Naive thymus-derived CD4-positive, alpha-beta T cell (primary cell): ENCODE data around the gene EIF3F. TPM values are rescaled to one million over a fixed set of nuclear protein-coding genes. Genes with fewer than 3 reads are reported as not detected.

ENCODE experiments used
- ATAC-seq: fragments of 150-1000 bp; cut with Tn5 transposase; 2 replicates; pipeline ENCODE4 v1.10.0; 2021; ENCODE audit warnings: mild to moderate bottlenecking, moderate library complexity
- CTCF ChIA-PET: fragments of 350-600 bp; sonication (Branson Sonifier 250); formaldehyde crosslinking; loops from one replicate; lab custom pipeline; 2021; ENCODE audit warnings: antibody characterized with exemption; lab: Charles Lee
- POLR2A ChIA-PET: fragments of 350-600 bp; sonication (Branson Sonifier 250); formaldehyde crosslinking; loops from one replicate; lab custom pipeline; 2021; ENCODE audit warnings: antibody characterized with exemption, inconsistent platforms; lab: Charles Lee
- DNase-seq, 9 donors: peaks; one replicate each; pipeline versions ENCODE4 v3.0.0 to v3.0.0-alpha.2; 2020 to 2022; ENCODE audit warnings: mixed read lengths in 1 of 9
- H3K27ac ChIP-seq: one replicate; pipeline ENCODE4 v1.7.0; 2013; ENCODE audit warnings: mild to moderate bottlenecking, low read depth, low read length, moderate library complexity
- H3K27me3 ChIP-seq, 2 donors: one replicate each; pipeline ENCODE4 v1.7.0; 2013; ENCODE audit warnings: low read length in 2 of 2, mild to moderate bottlenecking in 2 of 2, moderate library complexity in 2 of 2; ENCODE audit not compliant: control insufficient read depth in 2 of 2, insufficient read depth in 2 of 2
- H3K36me3 ChIP-seq, 3 experiments: 1 replicate in 2 of 3; 2 replicates in 1 of 3; pipeline ENCODE4 v1.7.0; 2013; ENCODE audit warnings: low read length in 3 of 3, mild to moderate bottlenecking in 3 of 3, moderate library complexity in 1 of 3; ENCODE audit not compliant: insufficient read depth in 3 of 3, control insufficient read depth in 2 of 3
- H3K4me1 ChIP-seq, 2 donors: one replicate each; pipeline ENCODE4 v1.7.0; 2013; ENCODE audit warnings: low read length in 2 of 2, mild to moderate bottlenecking in 2 of 2, moderate library complexity in 1 of 2; ENCODE audit not compliant: control insufficient read depth in 2 of 2, insufficient read depth in 2 of 2
- H3K4me3 ChIP-seq: 2 replicates; pipeline ENCODE4 v1.7.0; 2013; ENCODE audit warnings: mild to moderate bottlenecking, low read length
- H3K9me3 ChIP-seq, 3 experiments: 1 replicate in 2 of 3; 2 replicates in 1 of 3; pipeline ENCODE4 v1.7.0; 2013; ENCODE audit warnings: low read length in 3 of 3; ENCODE audit not compliant: control insufficient read depth in 2 of 3
- H3K27ac Mint-ChIP-seq, 9 donors: one replicate each; pipeline ENCODE4 v1.8.0; 2020 to 2022; ENCODE audit warnings: mixed read lengths in 9 of 9, mild to moderate bottlenecking in 8 of 9, moderate library complexity in 5 of 9, inconsistent platforms in 2 of 9
- H3K27me3 Mint-ChIP-seq, 5 donors: one replicate each; pipeline ENCODE4 v1.8.0; 2021 to 2022; ENCODE audit warnings: mixed read lengths in 5 of 5, mild to moderate bottlenecking in 1 of 5
- H3K36me3 Mint-ChIP-seq, 5 donors: one replicate each; pipeline ENCODE4 v1.8.0; 2020 to 2022; ENCODE audit warnings: mixed read lengths in 5 of 5, mild to moderate bottlenecking in 3 of 5, inconsistent platforms in 1 of 5
- H3K4me1 Mint-ChIP-seq, 7 donors: one replicate each; pipeline ENCODE4 v1.8.0; 2020 to 2022; ENCODE audit warnings: mixed read lengths in 7 of 7, mild to moderate bottlenecking in 3 of 7, inconsistent platforms in 1 of 7
- H3K4me3 Mint-ChIP-seq, 10 donors: one replicate each; pipeline ENCODE4 v1.8.0; 2020 to 2022; ENCODE audit warnings: mild to moderate bottlenecking in 10 of 10, mixed read lengths in 10 of 10, moderate library complexity in 6 of 10, inconsistent platforms in 2 of 10
- H3K9me3 Mint-ChIP-seq, 11 donors: one replicate each; pipeline ENCODE4 v1.8.0; 2020 to 2022; ENCODE audit warnings: mixed read lengths in 11 of 11, mild to moderate bottlenecking in 4 of 11, inconsistent platforms in 1 of 11, moderate library complexity in 1 of 11
- intact Hi-C, 2 donors: fragments of 100-400 bp; cut with micrococcal nuclease; formaldehyde crosslinking; loops; one replicate each; pipeline ENCODE4 v1.15.1; 2023
- polyA plus RNA-seq, 2 donors: library from polyadenylated mRNA; unstranded; fragments of 300-500 nt; fragmentation: Illumina TruSeq; gene quantifications; one replicate each; pipeline ENCODE4 v1.2.3, GENCODE V29; 2021
- total RNA-seq, 6 experiments: library from RNA in 5 of 6; stranded (reverse) in 5 of 6; gene quantifications; 1 replicate in 5 of 6; 2 replicates in 1 of 6; pipeline ENCODE4 v1.2.3 and lab custom pipeline; 2021 to 2026

EIF3F gene
- total and polyA plus RNA-seq, 7 experiments from 2014 or later, result 222 to 555 (median 358) TPM

- H3K9me3 ChIP-seq, result no peaks in the 10 kb centered on the region
- H3K27me3 ChIP-seq, result peaks cover 0 to 5% of the 10 kb centered on the region in 2 donors
- no peak overlapping the region for H3K27ac Mint-ChIP-seq
- H3K4me1 ChIP-seq, result no peaks in the 10 kb centered on the region
- H3K36me3 ChIP-seq, result no peaks in the 10 kb centered on the region
- H3K4me1 Mint-ChIP-seq, result peaks cover 0 to 8% (median 5%) of the 10 kb centered on the region in 7 donors
- CTCF ChIA-PET, result no interaction called here
- H3K27ac ChIP-seq, result no peak overlapping the region
- peaks cover 17 to 37% (median 23%) of the 10 kb centered on the region in 5 donors for H3K27me3 Mint-ChIP-seq
- H3K36me3 Mint-ChIP-seq, result no peaks in the 10 kb centered on the region
- POLR2A ChIA-PET, result no interaction called here
- DNase-seq, result no peak
- no peak overlapping the region for H3K4me3 ChIP-seq
- no peak for ATAC-seq
- no peak overlapping the region for H3K4me3 Mint-ChIP-seq
- intact Hi-C loops, result no loop called here
- H3K9me3 Mint-ChIP-seq, result no peaks in the 10 kb centered on the region
These were observed 41.6 kb downstream of the EIF3F start for GRCh38 chr11:8028766-8029165.

- no peak for DNase-seq
- ChIA-PET POLR2A (no interaction called here), CTCF (no interaction called here)
- no peaks in the 10 kb centered on the region for H3K36me3 ChIP-seq
- no peaks in the 10 kb centered on the region for H3K4me1 ChIP-seq
- intact Hi-C loops, result no loop called here
- Mint-ChIP-seq H3K27me3 (peaks cover 17 to 39% (median 26%) of the 10 kb centered on the region in 5 donors), H3K27ac (peak overlapping the region in 1 of 9 donors; percentile 60), H3K4me1 (peaks cover 0 to 8% (median 5%) of the 10 kb centered on the region in 7 donors), H3K4me3 (no peak overlapping the region), H3K36me3 (no peaks in the 10 kb centered on the region), H3K9me3 (no peaks in the 10 kb centered on the region)
- H3K27me3 ChIP-seq, result peaks cover 0 to 5% of the 10 kb centered on the region in 2 donors
- no peaks in the 10 kb centered on the region for H3K9me3 ChIP-seq
- no peak overlapping the region for H3K27ac ChIP-seq
- H3K4me3 ChIP-seq, result no peak overlapping the region
- ATAC-seq, result no peak
These were observed 43.5 kb downstream of the EIF3F start for GRCh38 chr11:8030526-8031247.

DNA sequence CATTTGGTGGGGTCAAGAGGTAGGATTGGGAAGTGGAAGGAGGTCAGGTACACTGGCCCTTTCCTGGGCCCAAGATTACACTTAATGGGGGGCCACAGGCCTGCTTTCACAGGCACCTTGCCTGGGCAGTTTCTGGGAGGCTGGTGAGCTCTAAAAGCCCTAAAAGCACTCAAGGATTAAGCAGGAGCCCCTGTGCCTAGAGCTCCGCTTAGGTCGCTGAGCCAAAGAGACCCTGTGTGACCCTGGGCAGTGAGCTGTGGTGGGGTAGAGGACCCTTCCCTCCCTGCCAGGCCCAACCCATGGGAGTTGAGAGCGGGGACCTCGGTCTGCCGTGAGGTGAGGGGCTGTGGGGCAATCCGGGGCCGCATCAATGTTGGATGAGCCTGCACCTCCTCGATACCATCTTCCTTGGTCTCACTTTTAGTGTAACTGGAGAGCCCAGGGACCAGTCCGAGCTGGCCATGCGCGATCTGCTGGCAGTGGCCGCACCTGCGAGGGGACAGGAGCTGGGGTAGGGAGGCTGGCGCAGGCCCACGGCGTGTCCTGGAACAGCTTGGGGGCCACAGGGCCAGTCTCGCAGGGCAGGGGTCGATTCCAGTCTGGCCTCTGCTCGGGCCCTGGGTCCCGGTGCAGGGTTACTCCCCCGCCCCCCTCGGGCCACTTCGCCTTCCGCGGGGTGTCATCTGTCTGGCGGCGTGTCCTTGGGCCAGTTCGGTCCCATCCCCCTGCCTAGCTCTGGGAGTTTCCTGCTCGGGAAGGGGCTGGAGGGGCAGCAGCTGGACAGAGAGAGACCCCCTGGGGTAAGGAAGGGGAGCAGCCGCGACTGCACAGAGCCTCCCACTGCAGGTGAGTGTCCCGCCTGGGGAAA lies 44.3 kb downstream of the EIF3F start:
- DNase-seq (no peak), ATAC-seq (no peak)
- H3K27me3 ChIP-seq, result peaks cover 0 to 5% of the 10 kb centered on the region in 2 donors
- H3K27ac Mint-ChIP-seq, result no peak overlapping the region
- H3K9me3 Mint-ChIP-seq, result no peaks in the 10 kb centered on the region
- H3K4me1 Mint-ChIP-seq, result peaks cover 0 to 8% (median 5%) of the 10 kb centered on the region in 7 donors
- ChIA-PET POLR2A (no interaction called here), CTCF (no interaction called here)
- H3K9me3 ChIP-seq, result no peaks in the 10 kb centered on the region
- H3K27ac ChIP-seq, result no peak overlapping the region
- no peak overlapping the region for H3K4me3 Mint-ChIP-seq
- intact Hi-C loops, result loop anchor here in 1 of 2 donors (2.0 kb wide), 1 partner anchor 59 kb away; no protein-coding TSS in a partner anchor
- peaks cover 17 to 39% (median 26%) of the 10 kb centered on the region in 5 donors for H3K27me3 Mint-ChIP-seq
- H3K4me1 ChIP-seq, result no peaks in the 10 kb centered on the region
- H3K36me3 ChIP-seq, result no peaks in the 10 kb centered on the region
- no peak overlapping the region for H3K4me3 ChIP-seq
- H3K36me3 Mint-ChIP-seq, result no peaks in the 10 kb centered on the region

- Mint-ChIP-seq H3K27ac (no peak overlapping the region), H3K36me3 (no peaks in the 10 kb centered on the region), H3K9me3 (no peaks in the 10 kb centered on the region), H3K27me3 (peaks cover 12 to 39% (median 26%) of the 10 kb centered on the region in 5 donors), H3K4me1 (peaks cover 0 to 8% (median 5%) of the 10 kb centered on the region in 7 donors), H3K4me3 (peak overlapping the region in 1 of 10 donors; percentile 15)
- intact Hi-C loops, result loop anchor here in 1 of 2 donors (2.0 kb wide), 1 partner anchor 59 kb away; no protein-coding TSS in a partner anchor
- CTCF ChIA-PET, result interaction anchor here (3.2 kb wide), 1 partner anchor 67 kb away, joined by 36 read pairs; no protein-coding TSS in a partner anchor
- Histone ChIP-seq H3K27ac (no peak overlapping the region), H3K27me3 (peaks cover 0 to 5% of the 10 kb centered on the region in 2 donors), H3K4me1 (no peaks in the 10 kb centered on the region), H3K9me3 (no peaks in the 10 kb centered on the region), H3K4me3 (no peak overlapping the region), H3K36me3 (no peaks in the 10 kb centered on the region)
- POLR2A ChIA-PET, result no interaction called here
- ATAC-seq (no peak), DNase-seq (no peak)
These were observed 45.0 kb downstream of the EIF3F start for GRCh38 chr11:8032122-8032521.

DNA sequence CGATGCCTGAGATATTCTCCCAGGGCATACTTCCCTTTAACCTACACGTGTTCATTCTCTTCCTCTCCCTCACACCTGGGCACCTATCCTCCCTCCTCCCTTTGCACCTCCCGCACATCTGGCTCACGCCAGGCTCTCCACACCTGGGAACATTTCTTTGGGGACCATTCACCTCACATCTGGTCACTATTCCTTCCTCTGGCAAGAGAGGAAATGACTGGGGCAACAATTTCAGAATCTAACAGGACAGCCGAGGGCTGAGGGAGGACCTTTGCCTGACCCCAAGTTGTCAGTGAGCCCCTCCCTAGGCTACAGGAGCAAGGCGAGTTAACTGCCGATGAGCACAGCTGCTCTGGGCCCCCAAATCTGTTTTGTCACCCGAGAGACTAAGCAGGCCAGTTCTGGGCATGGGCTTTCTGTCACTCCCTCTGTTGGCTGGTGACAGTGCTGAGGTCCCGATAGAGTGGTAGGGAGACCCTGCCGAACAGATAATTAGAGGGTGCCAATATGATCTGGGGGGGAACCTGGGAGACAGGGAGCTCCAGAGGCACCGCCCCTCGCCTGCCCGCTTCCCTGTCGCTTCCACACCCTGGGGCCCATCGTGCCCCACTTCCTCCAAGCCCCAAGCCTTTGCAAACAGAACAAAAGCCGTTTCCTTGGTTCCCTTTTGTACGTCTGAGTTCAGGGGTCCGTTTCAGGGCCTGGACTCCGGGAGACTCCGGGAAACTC lies 45.6 kb downstream of the EIF3F start:
- peaks cover 0 to 5% of the 10 kb centered on the region in 2 donors for H3K27me3 ChIP-seq
- intact Hi-C loops, result loop anchor here (1.0 to 2.0 kb wide), 3 partner anchors 26 to 67 kb away; no protein-coding TSS in a partner anchor
- peaks cover 11 to 40% (median 28%) of the 10 kb centered on the region in 5 donors for H3K27me3 Mint-ChIP-seq

More for the DNA sequence above, 45.6 kb downstream of the EIF3F start:
- Mint-ChIP-seq H3K36me3 (no peaks in the 10 kb centered on the region), H3K27ac (no peak overlapping the region), H3K9me3 (no peaks in the 10 kb centered on the region), H3K4me3 (peak overlapping the region in 5 of 10 donors; percentile 8 to 37 (median 33)), H3K4me1 (peaks cover 0 to 8% (median 5%) of the 10 kb centered on the region in 7 donors)
- H3K36me3 ChIP-seq, result no peaks in the 10 kb centered on the region
- no peak overlapping the region for H3K27ac ChIP-seq
- H3K9me3 ChIP-seq, result no peaks in the 10 kb centered on the region
- DNase-seq, result no peak
- H3K4me1 ChIP-seq, result no peaks in the 10 kb centered on the region
- no peak overlapping the region for H3K4me3 ChIP-seq
- POLR2A ChIA-PET, result no interaction called here
- CTCF ChIA-PET, result interaction anchor here (1.0 to 3.2 kb wide), 4 partner anchors 9 to 71 kb away, joined by 3 to 36 read pairs (median 4); no protein-coding TSS in a partner anchor
- peak; percentile 4 for ATAC-seq
